ENCODE data around the gene GNB1L.

The GNB1L gene

GRCh38 chr22:19892925-19893324 lies 38.3 kb upstream of the GNB1L start:
- TF ChIP-seq, protein P1, sequence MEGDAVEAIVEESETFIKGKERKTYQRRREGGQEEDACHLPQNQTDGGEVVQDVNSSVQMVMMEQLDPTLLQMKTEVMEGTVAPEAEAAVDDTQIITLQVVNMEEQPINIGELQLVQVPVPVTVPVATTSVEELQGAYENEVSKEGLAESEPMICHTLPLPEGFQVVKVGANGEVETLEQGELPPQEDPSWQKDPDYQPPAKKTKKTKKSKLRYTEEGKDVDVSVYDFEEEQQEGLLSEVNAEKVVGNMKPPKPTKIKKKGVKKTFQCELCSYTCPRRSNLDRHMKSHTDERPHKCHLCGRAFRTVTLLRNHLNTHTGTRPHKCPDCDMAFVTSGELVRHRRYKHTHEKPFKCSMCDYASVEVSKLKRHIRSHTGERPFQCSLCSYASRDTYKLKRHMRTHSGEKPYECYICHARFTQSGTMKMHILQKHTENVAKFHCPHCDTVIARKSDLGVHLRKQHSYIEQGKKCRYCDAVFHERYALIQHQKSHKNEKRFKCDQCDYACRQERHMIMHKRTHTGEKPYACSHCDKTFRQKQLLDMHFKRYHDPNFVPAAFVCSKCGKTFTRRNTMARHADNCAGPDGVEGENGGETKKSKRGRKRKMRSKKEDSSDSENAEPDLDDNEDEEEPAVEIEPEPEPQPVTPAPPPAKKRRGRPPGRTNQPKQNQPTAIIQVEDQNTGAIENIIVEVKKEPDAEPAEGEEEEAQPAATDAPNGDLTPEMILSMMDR (IDR thresholded peaks at IDR 0.05; ENCODE audit: insufficient read depth, low read length) = no peak
- no peak for TF ChIP-seq GABPA (IDR thresholded peaks at IDR 0.05; ENCODE audit: low read depth)
- H3K27me3 ChIP-seq (ENCODE audit: insufficient read depth, poor library complexity, severe bottlenecking) = no peaks in the 10 kb centered on the region
- no peak overlapping the region for H3K4me3 ChIP-seq (replicated peaks; ENCODE audit: insufficient read depth, low read length)
- H3K27ac ChIP-seq (replicated peaks) = no peak overlapping the region
- no peak for DNase-seq (ENCODE audit: low read depth in 1 of 2, low spot score in 1 of 2)

GRCh38 chr22:19892257-19892879 lies 37.7 kb upstream of the GNB1L start:
- Histone ChIP-seq H3K4me3 (replicated peaks; ENCODE audit: insufficient read depth, low read length) (no peak overlapping the region), H3K27ac (replicated peaks) (peak overlapping the region; percentile 86), H3K27me3 (ENCODE audit: insufficient read depth, poor library complexity, severe bottlenecking) (no peaks in the 10 kb centered on the region)
- DNase-seq (ENCODE audit: low read depth in 1 of 2, low spot score in 1 of 2) = no peak
- TF ChIP-seq GABPA (IDR thresholded peaks at IDR 0.05; ENCODE audit: low read depth) (0 out of 2 replicates have a peak, but pooled peaks have one; percentile 1), SPI1 (IDR thresholded peaks at IDR 0.05; ENCODE audit: borderline replicate concordance, low read depth) (no peak)

- Histone ChIP-seq H3K27ac (replicated peaks) (peak overlapping the region; percentile 86), H3K27me3 (ENCODE audit: insufficient read depth, poor library complexity, severe bottlenecking) (no peaks in the 10 kb centered on the region), H3K4me3 (replicated peaks; ENCODE audit: insufficient read depth, low read length) (no peak overlapping the region)
- peak; percentile 33 to 85 for DNase-seq (ENCODE audit: low read depth in 1 of 2, low spot score in 1 of 2)
- TF ChIP-seq REST (IDR thresholded peaks at IDR 0.05; ENCODE audit: insufficient replicate concordance, low read depth) (peak; percentile 35), GABPA (IDR thresholded peaks at IDR 0.05; ENCODE audit: low read depth) (peak; percentile 7; the same call in 1 of the 2 replicates), POLR2AphosphoS5 (IDR thresholded peaks at IDR 0.05; ENCODE audit: low read depth) (peak; percentile 86), SPI1 (IDR thresholded peaks at IDR 0.05; ENCODE audit: borderline replicate concordance, low read depth) (no peak)
- TF ChIP-seq, protein P1 (IDR thresholded peaks at IDR 0.05; ENCODE audit: insufficient read depth, low read length) = no peak
These were observed 36.9 kb upstream of the GNB1L start for GRCh38 chr22:19891317-19892256.

- DNase-seq (ENCODE audit: low read depth in 1 of 2, low spot score in 1 of 2) = peak in 1 of 2 experiments; percentile 14
- no peak overlapping the region for H3K4me3 ChIP-seq (replicated peaks; ENCODE audit: insufficient read depth, low read length)
- no peak for TF ChIP-seq REST (IDR thresholded peaks at IDR 0.05; ENCODE audit: insufficient replicate concordance, low read depth)
- TF ChIP-seq SPI1 (IDR thresholded peaks at IDR 0.05; ENCODE audit: borderline replicate concordance, low read depth) = no peak
- TF ChIP-seq, protein P1 (IDR thresholded peaks at IDR 0.05; ENCODE audit: insufficient read depth, low read length) = no peak
- no peak for TF ChIP-seq GABPA (IDR thresholded peaks at IDR 0.05; ENCODE audit: low read depth)
- TF ChIP-seq POLR2AphosphoS5 (IDR thresholded peaks at IDR 0.05; ENCODE audit: low read depth) = no peak
- no peaks in the 10 kb centered on the region for H3K27me3 ChIP-seq (ENCODE audit: insufficient read depth, poor library complexity, severe bottlenecking)
- peak overlapping the region; percentile 86 for H3K27ac ChIP-seq (replicated peaks)
These were observed 36.0 kb upstream of the GNB1L start for GRCh38 chr22:19890502-19891316.
